Aorta (tissue), 5 donors: Measurements from ENCODE around the gene POLR1D. TPM values are rescaled to one million over a fixed set of nuclear protein-coding genes. Genes with fewer than 3 reads are reported as not detected.

ENCODE experiments used
- ATAC-seq: fragments of 200-7000 bp; cut with Tn5 transposase; one replicate; pipeline ENCODE4 v1.9.1; 2022; ENCODE audit warnings: moderate library complexity; ENCODE audit not compliant: low FRiP score
- DNase-seq, 2 donors: peaks; one replicate each; pipeline ENCODE4 v3.0.0-alpha.2; 2020
- H3K27ac ChIP-seq, 2 donors: one replicate each; pipeline ENCODE4 v1.5.1; 2013; ENCODE audit warnings: low read length in 2 of 2, mild to moderate bottlenecking in 2 of 2, moderate library complexity in 2 of 2, control low read depth in 1 of 2, inconsistent platforms in 1 of 2, low read depth in 1 of 2
- H3K27me3 ChIP-seq, 2 donors: one replicate each; pipeline ENCODE4 v1.6.1; 2013; ENCODE audit warnings: control low read depth in 1 of 2, low read length in 1 of 2, mild to moderate bottlenecking in 1 of 2, moderate library complexity in 1 of 2; ENCODE audit not compliant: insufficient read depth in 2 of 2, control insufficient read depth in 1 of 2
- H3K36me3 ChIP-seq, 2 donors: one replicate each; pipeline ENCODE4 v1.6.1; 2013; ENCODE audit warnings: control low read depth in 1 of 2, low read length in 1 of 2, mild to moderate bottlenecking in 1 of 2; ENCODE audit not compliant: insufficient read depth in 2 of 2, control insufficient read depth in 1 of 2
- H3K4me1 ChIP-seq, 2 donors: one replicate each; pipeline ENCODE4 v1.6.1; 2013; ENCODE audit warnings: low read length in 2 of 2, control low read depth in 1 of 2, mild to moderate bottlenecking in 1 of 2, moderate library complexity in 1 of 2; ENCODE audit not compliant: insufficient read depth in 2 of 2, control insufficient read depth in 1 of 2
- H3K4me3 ChIP-seq, 2 donors: one replicate each; pipeline ENCODE4 v1.5.1; 2013; ENCODE audit warnings: low read length in 2 of 2, control low read depth in 1 of 2, mild to moderate bottlenecking in 1 of 2
- H3K9me3 ChIP-seq: one replicate; pipeline ENCODE4 v1.6.1; 2013; ENCODE audit warnings: mild to moderate bottlenecking, low read length; ENCODE audit not compliant: control insufficient read depth
- WGBS, 2 donors: extraction: QIAGEN DNeasy Blood & Tissue Kit; methylation state at CpG; one replicate each; pipeline ENCODE4 v1.1.7; 2013; 5-methylcytosine and 5-hydroxymethylcytosine counted together
- intact Hi-C, 2 donors: fragments of 100-400 bp; cut with DNase I; formaldehyde crosslinking; loops; one replicate each; pipeline versions ENCODE4 v1.14.2 to v1.15.0; 2022
- polyA plus RNA-seq, 2 donors: library from polyadenylated mRNA; stranded (reverse); fragments of 200-250 nt; gene quantifications; one replicate each; pipeline ENCODE4 v1.2.3, GENCODE V29; 2013
- total RNA-seq, 2 donors: library from RNA; stranded (reverse); fragmentation: NEBNext Ultra II Directional; extraction: Animal tissue kit (Norgen Biotek cat#: 25700); gene quantifications; one replicate each; pipeline ENCODE4 v1.2.1, GENCODE V29; 2021
- donor health status: healthy with polysubstance abuse.
- donor health status: Bipolar disorder and iron deficiency.
- donor health status: DM: no; HTN: no; CAD: no.
- donor health status: DM: no; HTN: no; CAD: no.
- donor health status: DM: yes; HTN: yes; CAD: no.

POLR1D gene
- total and polyA plus RNA-seq, 4 donors: 63.3 to 119 (median 101) TPM

GRCh38 chr13:27638521-27638920, 16.8 kb downstream of the POLR1D start:
- Histone ChIP-seq H3K4me1 (peaks cover 0 to 2% of the 10 kb centered on the region in 2 donors), H3K27me3 (no peaks in the 10 kb centered on the region), H3K36me3 (no peaks in the 10 kb centered on the region), H3K27ac (peak overlapping the region in 1 of 2 donors; percentile 28), H3K9me3 (no peaks in the 10 kb centered on the region), H3K4me3 (no peak overlapping the region)
- 11 to 21% methylated on average over 2 of the region's 2 CpGs for WGBS, 2 donors
- intact Hi-C loops: loop anchor here in 1 of 2 donors (10.0 kb wide), 1 partner anchor 194 kb away; no protein-coding TSS in a partner anchor
- DNase-seq (no peak), ATAC-seq (no peak)

DNA sequence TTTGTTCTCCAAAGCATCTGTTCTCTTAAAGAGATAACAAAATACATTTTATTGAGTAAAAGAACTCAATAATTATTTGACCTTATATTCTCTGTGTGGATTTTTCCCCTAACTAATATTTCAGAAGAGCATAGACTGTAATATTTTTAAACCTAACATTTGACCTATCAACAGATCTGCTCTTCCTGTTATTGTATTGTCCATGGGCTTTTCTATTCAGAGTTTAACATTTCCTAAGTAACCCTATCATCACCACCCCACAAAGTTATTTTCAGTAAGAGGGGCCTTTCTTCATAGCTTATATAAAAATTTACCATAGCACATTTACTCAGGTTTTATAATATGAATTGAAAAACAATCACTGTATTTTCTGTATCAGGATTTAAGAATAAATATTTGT, 17.5 kb downstream of the POLR1D start:
- intact Hi-C loops: loop anchor here in 1 of 2 donors (10.0 kb wide), 1 partner anchor 194 kb away; no protein-coding TSS in a partner anchor
- no peak overlapping the region for H3K27ac ChIP-seq
- no peak for ATAC-seq
- H3K27me3 ChIP-seq: no peaks in the 10 kb centered on the region
- H3K9me3 ChIP-seq: no peaks in the 10 kb centered on the region
- DNase-seq: no peak
- H3K36me3 ChIP-seq: no peaks in the 10 kb centered on the region
- no peak overlapping the region for H3K4me3 ChIP-seq
- peaks cover under 1 to 2% of the 10 kb centered on the region in 2 donors for H3K4me1 ChIP-seq

DNA sequence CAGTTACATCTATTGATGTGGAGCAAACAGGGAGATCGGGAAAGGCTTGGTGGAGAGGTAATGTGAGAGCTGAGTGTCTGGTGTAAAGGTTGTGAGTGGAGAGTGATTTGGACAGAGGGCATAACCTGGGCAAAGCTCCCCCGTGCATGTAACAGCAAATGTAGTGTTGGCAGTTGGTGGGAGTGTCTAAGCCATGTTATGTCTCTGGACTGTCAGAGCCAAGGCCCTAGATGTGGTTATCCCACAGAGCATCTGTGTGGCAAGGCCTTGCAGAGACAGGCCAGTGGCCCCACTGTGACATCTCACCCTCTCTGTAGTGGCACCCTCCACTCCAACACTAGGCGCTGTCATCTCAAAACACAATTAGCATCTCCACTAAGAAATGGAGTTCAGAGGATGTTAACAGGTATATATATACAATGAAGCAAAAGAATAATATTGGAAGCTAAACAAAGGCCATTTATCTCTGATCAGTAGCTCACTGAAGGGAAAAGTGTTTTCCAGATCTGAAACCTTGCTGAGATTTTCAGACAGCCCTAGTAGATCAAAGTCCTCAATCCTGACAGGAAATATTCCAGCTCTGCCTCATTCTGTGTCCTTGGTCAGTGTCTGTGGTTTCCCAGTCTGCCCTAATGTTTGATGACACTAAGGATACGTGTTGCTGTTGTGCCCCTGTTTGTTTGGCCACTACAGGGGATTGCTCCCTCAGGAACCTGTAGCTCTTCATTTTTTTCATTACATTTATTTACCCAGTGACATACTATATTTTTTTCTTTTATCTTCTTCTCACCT, 20.2 kb downstream of the POLR1D start:
- Histone ChIP-seq H3K4me3 (no peak overlapping the region), H3K4me1 (peaks cover 2 to 3% of the 10 kb centered on the region in 2 donors), H3K27me3 (no peaks in the 10 kb centered on the region), H3K27ac (no peak overlapping the region), H3K9me3 (no peaks in the 10 kb centered on the region), H3K36me3 (no peaks in the 10 kb centered on the region)
- intact Hi-C loops: no loop called here
- 94 to 96% methylated on average over 4 of the region's 4 CpGs for WGBS, 2 donors
- DNase-seq (no peak), ATAC-seq (no peak)

GRCh38 chr13:27643334-27644132, 21.8 kb downstream of the POLR1D start:
- WGBS, 2 donors: 88 to 92% methylated on average over 5 of the region's 5 CpGs
- Histone ChIP-seq H3K27ac (no peak overlapping the region), H3K36me3 (no peaks in the 10 kb centered on the region), H3K4me3 (no peak overlapping the region), H3K27me3 (no peaks in the 10 kb centered on the region), H3K9me3 (no peaks in the 10 kb centered on the region), H3K4me1 (peaks cover 2 to 3% of the 10 kb centered on the region in 2 donors)
- no peak for DNase-seq
- intact Hi-C loops: no loop called here
- no peak for ATAC-seq

- Histone ChIP-seq H3K4me1 (peaks cover 2 to 3% of the 10 kb centered on the region in 2 donors), H3K27me3 (no peaks in the 10 kb centered on the region), H3K36me3 (no peaks in the 10 kb centered on the region), H3K4me3 (no peak overlapping the region), H3K9me3 (no peaks in the 10 kb centered on the region), H3K27ac (no peak overlapping the region)
- intact Hi-C loops: no loop called here
- ATAC-seq (peak; percentile 71), DNase-seq (no peak)
- 7 to 13% methylated on average over 1 of the region's 1 CpG for WGBS, 2 donors
Measured at GRCh38 chr13:27644302-27644701, 22.6 kb downstream of the POLR1D start.

GRCh38 chr13:27650312-27650711, 28.6 kb downstream of the POLR1D start:
- no peaks in the 10 kb centered on the region for H3K27me3 ChIP-seq
- peaks cover 4 to 9% of the 10 kb centered on the region in 2 donors for H3K36me3 ChIP-seq
- peaks cover 4% of the 10 kb centered on the region for H3K9me3 ChIP-seq
- H3K4me3 ChIP-seq: no peak overlapping the region
- H3K4me1 ChIP-seq: no peaks in the 10 kb centered on the region
- intact Hi-C loops: no loop called here
- ATAC-seq: no peak
- 98 to 100% methylated on average over 1 of the region's 1 CpG for WGBS, 2 donors
- no peak overlapping the region for H3K27ac ChIP-seq
- DNase-seq: no peak

GRCh38 chr13:27654059-27654458, 32.4 kb downstream of the POLR1D start:
- no peak for ATAC-seq
- H3K27ac ChIP-seq: no peak overlapping the region
- peaks cover 4% of the 10 kb centered on the region for H3K9me3 ChIP-seq
- H3K4me1 ChIP-seq: no peaks in the 10 kb centered on the region
- no peaks in the 10 kb centered on the region for H3K27me3 ChIP-seq
- DNase-seq: no peak
- 83 to 96% methylated on average over 3 of the region's 3 CpGs for WGBS, 2 donors
- intact Hi-C loops: no loop called here
- H3K36me3 ChIP-seq: peaks cover 6 to 9% of the 10 kb centered on the region in 2 donors
- H3K4me3 ChIP-seq: no peak overlapping the region

- no peak overlapping the region for H3K27ac ChIP-seq
- H3K9me3 ChIP-seq: peaks cover 4% of the 10 kb centered on the region
- H3K27me3 ChIP-seq: no peaks in the 10 kb centered on the region
- H3K4me1 ChIP-seq: no peaks in the 10 kb centered on the region
- DNase-seq: no peak
- intact Hi-C loops: no loop called here
- 97% methylated on average over 1 of the region's 1 CpG for WGBS, 2 donors
- peaks cover 5 to 6% of the 10 kb centered on the region in 2 donors for H3K36me3 ChIP-seq
- no peak overlapping the region for H3K4me3 ChIP-seq
- no peak for ATAC-seq
Measured at GRCh38 chr13:27654816-27655215, 33.1 kb downstream of the POLR1D start.
